ENCODE data around the gene MAGI2.
"Not testable (repeated sequence)": the region's sequence is repeated elsewhere in the genome, so short reads cannot be mapped to it uniquely, and the experiment has no call there.

Gene MAGI2

GRCh38 chr7:78002021-78002420, 1451.4 kb downstream of the MAGI2 start:
- no peak for DNase-seq

- DNase-seq: not testable (repeated sequence)
These were observed 1454.3 kb downstream of the MAGI2 start for GRCh38 chr7:77999168-77999567.

GRCh38 chr7:77995717-77996116, 1457.8 kb downstream of the MAGI2 start:
- DNase-seq: no peak

- DNase-seq: no peak
These were observed 1459.6 kb downstream of the MAGI2 start for GRCh38 chr7:77993838-77994237.

- DNase-seq: no peak
These were observed 1461.8 kb downstream of the MAGI2 start for GRCh38 chr7:77991656-77992055.

GRCh38 chr7:77989981-77990566, 1463.4 kb downstream of the MAGI2 start:
- DNase-seq: peak; percentile 37 to 42

- DNase-seq: no peak
These were observed 1467.5 kb downstream of the MAGI2 start for GRCh38 chr7:77985974-77986339.

- no peak for DNase-seq
These were observed 1468.1 kb downstream of the MAGI2 start for GRCh38 chr7:77985232-77985973.

- no peak for DNase-seq
These were observed 1469.5 kb downstream of the MAGI2 start for GRCh38 chr7:77983973-77984372.

GRCh38 chr7:77982926-77983550, 1470.4 kb downstream of the MAGI2 start:
- peak; percentile 43 to 50 for DNase-seq

GRCh38 chr7:77980087-77980713, 1473.3 kb downstream of the MAGI2 start:
- no peak for DNase-seq

- DNase-seq: no peak
These were observed 1474.2 kb downstream of the MAGI2 start for GRCh38 chr7:77979219-77979618.

GRCh38 chr7:77975672-77976480, 1477.6 kb downstream of the MAGI2 start:
- DNase-seq: no peak

GRCh38 chr7:77971726-77972125, 1481.7 kb downstream of the MAGI2 start:
- DNase-seq: no peak

- DNase-seq: no peak
These were observed 1486.0 kb downstream of the MAGI2 start for GRCh38 chr7:77967429-77967828.

Data from activated T-cell treated with anti-CD3 and anti-CD28 coated beads, Interleukin-2, amount 50 U/mL, for 48 hours (primary cell).